SK-N-SH treated with all-trans-retinoic acid at 6 μM for 48 hours (cell line): ENCODE results near the gene PARK7.

Source experiments
- ARNTL ChIP-seq: fragments of 450-650 bp; formaldehyde crosslinking; IDR thresholded peaks from 2 replicates; pipeline ENCODE4 v1.5.0; 2020; ENCODE audit warnings: low read depth, mild to moderate bottlenecking, moderate library complexity, borderline replicate concordance
- CREB5 ChIP-seq: fragments of 250-450 bp; sonication (Bioruptor Pico); IDR thresholded peaks from 2 replicates; pipeline ENCODE4 v1.5.1; 2020; ENCODE audit warnings: low read depth, mild to moderate bottlenecking, moderate library complexity
- GLIS3 ChIP-seq: fragments of 250-450 bp; sonication (Bioruptor Pico); IDR thresholded peaks from 2 replicates; pipeline ENCODE4 v1.5.0; 2020; ENCODE audit warnings: mild to moderate bottlenecking, moderate library complexity
- OSR1 ChIP-seq: fragments of 250-450 bp; sonication (Bioruptor Pico); IDR thresholded peaks from 2 replicates; pipeline ENCODE4 v1.8.0; 2022; ENCODE audit warnings: moderate library complexity, mild to moderate bottlenecking, inconsistent platforms
- RARB ChIP-seq: fragments of 250-450 bp; sonication (Bioruptor Pico); IDR thresholded peaks from 2 replicates; pipeline ENCODE4 v1.8.0; 2021; ENCODE audit warnings: mild to moderate bottlenecking, moderate library complexity
- TCF4 ChIP-seq: fragments of 250-450 bp; sonication (Bioruptor Pico); IDR thresholded peaks from 2 replicates; pipeline ENCODE4 v1.8.0; 2021; ENCODE audit warnings: mild to moderate bottlenecking, moderate library complexity, borderline replicate concordance

- TF ChIP-seq TCF4 (CRISPR knock-in tag): no peak
- no peak for TF ChIP-seq GLIS3 (CRISPR knock-in tag)
- no peak for TF ChIP-seq ARNTL (CRISPR knock-in tag)
- no peak for TF ChIP-seq CREB5 (CRISPR knock-in tag)
- TF ChIP-seq OSR1 (CRISPR knock-in tag): no peak
- no peak for TF ChIP-seq RARB (CRISPR knock-in tag)
These were observed 61.9 kb downstream of the PARK7 start for GRCh38 chr1:8023287-8023994.
